ENCODE data around the gene ACSF2.

Gene ACSF2

DNA sequence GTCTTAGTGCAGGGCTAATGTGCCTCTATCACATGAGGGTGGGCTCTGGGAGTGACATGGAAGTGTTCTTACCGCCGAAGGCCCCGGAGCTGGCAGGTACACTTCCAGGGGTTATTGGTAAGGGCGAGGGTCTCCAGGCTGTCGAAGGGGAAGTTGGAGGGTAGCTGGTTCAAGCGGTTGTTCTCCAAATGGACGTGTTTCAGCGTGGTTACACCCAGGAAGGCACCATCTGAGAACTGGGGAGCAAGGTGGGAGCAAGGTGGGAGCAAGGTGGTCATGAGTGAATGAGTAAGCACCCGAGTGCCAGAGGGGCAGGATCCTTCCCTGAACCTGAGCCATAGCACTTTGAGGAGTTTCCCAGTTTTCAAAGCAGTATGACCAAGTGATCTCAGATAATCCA, 39.6 kb downstream of the ACSF2 start:
- no peak for TF ChIP-seq CTCF (IDR thresholded peaks at IDR 0.05)
- H3K9me3 ChIP-seq (ENCODE audit: control insufficient read depth, low read length), result no peaks in the 10 kb centered on the region
- H3K9ac ChIP-seq, result no peak overlapping the region
- peaks cover 3% of the 10 kb centered on the region for H3K4me1 ChIP-seq
- no peaks in the 10 kb centered on the region for H3K27me3 ChIP-seq (ENCODE audit: control insufficient read depth, insufficient read depth, low read length)
- no peaks in the 10 kb centered on the region for H3K36me3 ChIP-seq (ENCODE audit: control insufficient read depth, insufficient read depth, low read length)
- H2AFZ ChIP-seq, result no peak overlapping the region
- H3K4me3 ChIP-seq (ENCODE audit: low read depth, low read length), result no peak overlapping the region
- no peaks in the 10 kb centered on the region for H3K79me2 ChIP-seq
- no peak overlapping the region for H3K27ac ChIP-seq
- no peak overlapping the region for H3K4me2 ChIP-seq (ENCODE audit: low read length)

- Histone ChIP-seq H3K4me1 (peaks cover 3% of the 10 kb centered on the region), H3K4me3 (ENCODE audit: low read depth, low read length) (no peak overlapping the region), H3K9me3 (ENCODE audit: control insufficient read depth, low read length) (no peaks in the 10 kb centered on the region), H2AFZ (no peak overlapping the region), H3K79me2 (no peaks in the 10 kb centered on the region), H3K27ac (no peak overlapping the region), H3K36me3 (ENCODE audit: control insufficient read depth, insufficient read depth, low read length) (no peaks in the 10 kb centered on the region), H3K9ac (no peak overlapping the region), H3K4me2 (ENCODE audit: low read length) (no peak overlapping the region), H3K27me3 (ENCODE audit: control insufficient read depth, insufficient read depth, low read length) (no peaks in the 10 kb centered on the region)
- TF ChIP-seq CTCF (IDR thresholded peaks at IDR 0.05), result no peak
Measured at GRCh38 chr17:50466371-50467113, 40.5 kb downstream of the ACSF2 start.

- Histone ChIP-seq H3K79me2 (no peaks in the 10 kb centered on the region), H3K27me3 (ENCODE audit: control insufficient read depth, insufficient read depth, low read length) (no peaks in the 10 kb centered on the region), H3K4me3 (ENCODE audit: low read depth, low read length) (no peak overlapping the region), H3K9ac (no peak overlapping the region), H3K27ac (no peak overlapping the region), H2AFZ (no peak overlapping the region), H3K9me3 (ENCODE audit: control insufficient read depth, low read length) (no peaks in the 10 kb centered on the region), H3K4me2 (ENCODE audit: low read length) (no peak overlapping the region), H3K4me1 (peaks cover 4% of the 10 kb centered on the region), H3K36me3 (ENCODE audit: control insufficient read depth, insufficient read depth, low read length) (no peaks in the 10 kb centered on the region)
- TF ChIP-seq CTCF (IDR thresholded peaks at IDR 0.05), result no peak
Measured at GRCh38 chr17:50467114-50467854, 41.3 kb downstream of the ACSF2 start.

DNA sequence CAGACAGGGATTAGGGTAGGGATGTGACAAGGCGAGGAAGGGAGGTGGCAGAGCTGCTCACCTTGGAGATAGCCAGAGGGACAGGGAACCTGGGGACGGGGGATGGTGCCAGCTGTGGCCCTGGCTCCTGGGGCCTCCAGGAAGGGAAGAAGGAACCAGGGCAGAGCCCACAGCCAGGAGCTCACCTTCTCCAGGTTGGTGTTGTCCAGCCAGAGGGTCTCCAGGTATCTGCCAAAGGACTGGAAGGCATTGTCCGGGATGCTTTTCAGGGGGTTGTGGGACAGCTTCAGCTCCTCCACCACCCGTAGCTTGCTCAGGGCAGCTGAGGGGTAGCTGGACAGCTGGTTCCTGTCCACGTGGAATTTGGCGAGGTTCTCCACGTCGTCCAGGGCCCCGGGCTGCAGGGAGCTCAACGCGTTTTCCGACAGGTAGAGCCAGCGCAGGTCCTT, 41.9 kb downstream of the ACSF2 start:
- Histone ChIP-seq H2AFZ (no peak overlapping the region), H3K4me1 (peaks cover 9% of the 10 kb centered on the region), H3K36me3 (ENCODE audit: control insufficient read depth, insufficient read depth, low read length) (no peaks in the 10 kb centered on the region), H3K79me2 (no peaks in the 10 kb centered on the region), H3K4me2 (ENCODE audit: low read length) (no peak overlapping the region), H3K27me3 (ENCODE audit: control insufficient read depth, insufficient read depth, low read length) (no peaks in the 10 kb centered on the region), H3K27ac (no peak overlapping the region), H3K9ac (no peak overlapping the region), H3K9me3 (ENCODE audit: control insufficient read depth, low read length) (no peaks in the 10 kb centered on the region), H3K4me3 (ENCODE audit: low read depth, low read length) (no peak overlapping the region)
- TF ChIP-seq CTCF (IDR thresholded peaks at IDR 0.05), result no peak

All from parathyroid adenoma (tissue), 2 donors.